ENCODE measurements around the gene RFWD3.

RFWD3 gene, protein sequence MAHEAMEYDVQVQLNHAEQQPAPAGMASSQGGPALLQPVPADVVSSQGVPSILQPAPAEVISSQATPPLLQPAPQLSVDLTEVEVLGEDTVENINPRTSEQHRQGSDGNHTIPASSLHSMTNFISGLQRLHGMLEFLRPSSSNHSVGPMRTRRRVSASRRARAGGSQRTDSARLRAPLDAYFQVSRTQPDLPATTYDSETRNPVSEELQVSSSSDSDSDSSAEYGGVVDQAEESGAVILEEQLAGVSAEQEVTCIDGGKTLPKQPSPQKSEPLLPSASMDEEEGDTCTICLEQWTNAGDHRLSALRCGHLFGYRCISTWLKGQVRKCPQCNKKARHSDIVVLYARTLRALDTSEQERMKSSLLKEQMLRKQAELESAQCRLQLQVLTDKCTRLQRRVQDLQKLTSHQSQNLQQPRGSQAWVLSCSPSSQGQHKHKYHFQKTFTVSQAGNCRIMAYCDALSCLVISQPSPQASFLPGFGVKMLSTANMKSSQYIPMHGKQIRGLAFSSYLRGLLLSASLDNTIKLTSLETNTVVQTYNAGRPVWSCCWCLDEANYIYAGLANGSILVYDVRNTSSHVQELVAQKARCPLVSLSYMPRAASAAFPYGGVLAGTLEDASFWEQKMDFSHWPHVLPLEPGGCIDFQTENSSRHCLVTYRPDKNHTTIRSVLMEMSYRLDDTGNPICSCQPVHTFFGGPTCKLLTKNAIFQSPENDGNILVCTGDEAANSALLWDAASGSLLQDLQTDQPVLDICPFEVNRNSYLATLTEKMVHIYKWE

GRCh38 chr16:74666425-74667254 is at the start of gene RFWD3:
Gene RFWD3 (minus strand): TSS chr16:74666877. CDS start chr16:74661449, 5,428 bp downstream.
- H3K9ac ChIP-seq (ENCODE audit: low read depth, low read length), result peak within 1 kb of the TSS; percentile 95
- H3K27me3 ChIP-seq (ENCODE audit: insufficient read depth, low read length), result no peaks in the 10 kb centered on the region; the same call in 1 of the 2 replicates
- H3K9me3 ChIP-seq (ENCODE audit: insufficient read depth, low read depth, low read length), result peaks cover 11% of the 10 kb centered on the region; the same call in 1 of the 2 replicates
- H3K4me1 ChIP-seq (ENCODE audit: insufficient read depth, low read length), result no peaks in the 10 kb centered on the region; the same call in 1 of the 2 replicates
- peak within 1 kb of the TSS; percentile 28 for H3K27ac ChIP-seq (ENCODE audit: low read length)
- peak within 1 kb of the TSS; percentile 86 for H3K4me3 ChIP-seq (ENCODE audit: low read length)
- peaks cover 38% of the 10 kb centered on the region for H3K36me3 ChIP-seq (ENCODE audit: insufficient read depth, low read depth, low read length)

- no peaks in the 10 kb centered on the region for H3K9me3 ChIP-seq (ENCODE audit: insufficient read depth, low read depth, low read length)
- no peaks in the 10 kb centered on the region for H3K36me3 ChIP-seq (ENCODE audit: insufficient read depth, low read depth, low read length)
- no peaks in the 10 kb centered on the region for H3K27me3 ChIP-seq (ENCODE audit: insufficient read depth, low read length)
- no peak overlapping the region for H3K4me3 ChIP-seq (ENCODE audit: low read length)
- H3K9ac ChIP-seq (ENCODE audit: low read depth, low read length), result no peak overlapping the region
- no peaks in the 10 kb centered on the region for H3K4me1 ChIP-seq (ENCODE audit: insufficient read depth, low read length)
- no peak overlapping the region for H3K27ac ChIP-seq (ENCODE audit: low read length)
These were observed 49.7 kb upstream of the RFWD3 start for GRCh38 chr16:74716355-74716754.

DNA sequence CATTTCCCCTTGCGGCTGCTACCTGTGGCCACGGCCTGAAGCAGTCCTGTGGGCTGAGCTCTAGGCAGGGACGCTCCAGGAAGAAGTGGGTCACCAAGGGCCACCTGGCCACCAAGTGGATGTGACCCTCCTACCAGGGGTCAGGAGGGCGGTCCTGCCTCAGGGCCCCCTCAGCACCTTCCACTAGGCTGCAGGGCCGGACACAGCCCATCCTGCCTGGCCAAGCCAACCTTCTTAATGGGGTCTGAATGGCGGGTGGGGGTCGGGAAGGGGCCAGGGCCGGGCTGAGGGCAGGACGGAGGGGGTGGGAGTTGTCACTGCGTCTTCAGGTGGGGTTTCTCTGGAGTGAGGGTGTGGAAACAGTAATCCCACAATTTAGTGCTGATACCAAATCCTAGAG is 47.2 kb upstream of the RFWD3 start:
- H3K36me3 ChIP-seq (ENCODE audit: insufficient read depth, low read depth, low read length), result no peaks in the 10 kb centered on the region
- H3K9ac ChIP-seq (ENCODE audit: low read depth, low read length), result no peak overlapping the region
- no peaks in the 10 kb centered on the region for H3K27me3 ChIP-seq (ENCODE audit: insufficient read depth, low read length)
- no peak overlapping the region for H3K4me3 ChIP-seq (ENCODE audit: low read length)
- no peaks in the 10 kb centered on the region for H3K9me3 ChIP-seq (ENCODE audit: insufficient read depth, low read depth, low read length)
- H3K27ac ChIP-seq (ENCODE audit: low read length), result no peak overlapping the region
- H3K4me1 ChIP-seq (ENCODE audit: insufficient read depth, low read length), result no peaks in the 10 kb centered on the region

DNA sequence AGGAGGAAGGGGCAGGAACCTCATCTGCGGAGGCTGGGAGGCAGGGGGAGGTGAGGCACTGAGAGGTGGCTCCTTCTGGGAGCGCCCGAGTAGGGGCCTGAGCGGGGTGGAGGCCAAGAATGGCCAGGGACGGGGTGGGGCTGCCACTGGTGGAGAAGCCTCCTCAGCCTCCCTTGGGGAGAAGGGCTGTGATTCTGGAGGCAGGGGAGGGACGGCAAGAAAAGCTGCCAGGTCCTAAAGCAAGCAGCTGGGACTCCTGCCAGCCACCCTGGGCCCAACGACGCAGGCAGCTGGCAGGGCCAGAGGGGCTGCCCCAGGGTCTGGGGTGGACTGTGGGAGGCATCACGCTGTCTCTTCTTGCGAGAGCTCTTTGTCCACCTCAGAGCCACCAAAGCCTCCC is 46.6 kb upstream of the RFWD3 start:
- Histone ChIP-seq H3K27me3 (ENCODE audit: insufficient read depth, low read length) (peaks cover 3% of the 10 kb centered on the region; the same call in 1 of the 2 replicates), H3K27ac (ENCODE audit: low read length) (no peak overlapping the region), H3K36me3 (ENCODE audit: insufficient read depth, low read depth, low read length) (no peaks in the 10 kb centered on the region), H3K4me3 (ENCODE audit: low read length) (no peak overlapping the region), H3K9me3 (ENCODE audit: insufficient read depth, low read depth, low read length) (no peaks in the 10 kb centered on the region), H3K9ac (ENCODE audit: low read depth, low read length) (no peak overlapping the region), H3K4me1 (ENCODE audit: insufficient read depth, low read length) (no peaks in the 10 kb centered on the region)

GRCh38 chr16:74711938-74712337 is 45.3 kb upstream of the RFWD3 start:
- no peaks in the 10 kb centered on the region for H3K36me3 ChIP-seq (ENCODE audit: insufficient read depth, low read depth, low read length)
- peaks cover 8% of the 10 kb centered on the region; the same call in 1 of the 2 replicates for H3K27me3 ChIP-seq (ENCODE audit: insufficient read depth, low read length)
- no peak overlapping the region for H3K27ac ChIP-seq (ENCODE audit: low read length)
- no peaks in the 10 kb centered on the region for H3K4me1 ChIP-seq (ENCODE audit: insufficient read depth, low read length)
- no peak overlapping the region for H3K9ac ChIP-seq (ENCODE audit: low read depth, low read length)
- no peaks in the 10 kb centered on the region for H3K9me3 ChIP-seq (ENCODE audit: insufficient read depth, low read depth, low read length)
- H3K4me3 ChIP-seq (ENCODE audit: low read length), result no peak overlapping the region

- Histone ChIP-seq H3K4me1 (ENCODE audit: insufficient read depth, low read length) (no peaks in the 10 kb centered on the region), H3K27ac (ENCODE audit: low read length) (no peak overlapping the region), H3K9ac (ENCODE audit: low read depth, low read length) (no peak overlapping the region), H3K4me3 (ENCODE audit: low read length) (no peak overlapping the region), H3K27me3 (ENCODE audit: insufficient read depth, low read length) (peaks cover 8% of the 10 kb centered on the region; the same call in 1 of the 2 replicates), H3K36me3 (ENCODE audit: insufficient read depth, low read depth, low read length) (no peaks in the 10 kb centered on the region), H3K9me3 (ENCODE audit: insufficient read depth, low read depth, low read length) (no peaks in the 10 kb centered on the region)
These were observed 43.7 kb upstream of the RFWD3 start for GRCh38 chr16:74710401-74710800.

DNA sequence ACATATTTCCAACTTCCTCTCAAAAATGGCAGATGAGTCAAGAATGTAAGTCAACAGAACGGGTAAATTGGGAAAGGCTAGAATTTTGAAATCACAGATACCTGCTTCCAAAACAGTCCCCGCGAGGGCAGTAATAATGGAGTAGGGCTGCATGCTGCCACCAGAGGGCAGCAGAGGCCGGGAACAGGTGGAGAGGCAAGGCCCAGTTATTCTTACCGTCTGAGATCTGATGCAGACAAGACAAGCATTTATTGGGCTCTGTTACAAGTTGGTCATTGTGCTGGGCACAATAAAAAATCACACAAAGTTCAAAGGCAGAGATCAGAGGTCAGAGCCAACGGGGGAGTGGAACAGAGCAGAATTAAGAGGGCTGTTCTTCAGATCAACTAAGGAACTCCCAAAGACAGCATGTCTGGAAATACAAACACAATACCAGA is 42.8 kb upstream of the RFWD3 start:
- H3K36me3 ChIP-seq (ENCODE audit: insufficient read depth, low read depth, low read length), result no peaks in the 10 kb centered on the region
- no peaks in the 10 kb centered on the region for H3K4me1 ChIP-seq (ENCODE audit: insufficient read depth, low read length)
- no peaks in the 10 kb centered on the region for H3K9me3 ChIP-seq (ENCODE audit: insufficient read depth, low read depth, low read length)
- no peak overlapping the region for H3K27ac ChIP-seq (ENCODE audit: low read length)
- H3K27me3 ChIP-seq (ENCODE audit: insufficient read depth, low read length), result peaks cover 8% of the 10 kb centered on the region; the same call in 1 of the 2 replicates
- H3K4me3 ChIP-seq (ENCODE audit: low read length), result no peak overlapping the region
- H3K9ac ChIP-seq (ENCODE audit: low read depth, low read length), result no peak overlapping the region

GRCh38 chr16:74700438-74701225 is 34.0 kb upstream of the RFWD3 start, which contains the start of gene MLKL:
Gene MLKL (minus strand): TSS chr16:74700862. CDS start chr16:74695757, 5,105 bp downstream.
- Histone ChIP-seq H3K9ac (ENCODE audit: low read depth, low read length) (peak within 1 kb of the TSS; percentile 65), H3K4me1 (ENCODE audit: insufficient read depth, low read length) (no peaks in the 10 kb centered on the region), H3K36me3 (ENCODE audit: insufficient read depth, low read depth, low read length) (no peaks in the 10 kb centered on the region), H3K27me3 (ENCODE audit: insufficient read depth, low read length) (peaks cover 26% of the 10 kb centered on the region), H3K9me3 (ENCODE audit: insufficient read depth, low read depth, low read length) (no peaks in the 10 kb centered on the region), H3K4me3 (ENCODE audit: low read length) (peak within 1 kb of the TSS; percentile 69), H3K27ac (ENCODE audit: low read length) (no peak within 1 kb of the TSS)

GRCh38 chr16:74700116-74700437 is 33.4 kb upstream of the RFWD3 start:
- no peaks in the 10 kb centered on the region for H3K4me1 ChIP-seq (ENCODE audit: insufficient read depth, low read length)
- H3K27me3 ChIP-seq (ENCODE audit: insufficient read depth, low read length), result peaks cover 26% of the 10 kb centered on the region
- peak overlapping the region; percentile 69 for H3K4me3 ChIP-seq (ENCODE audit: low read length)
- H3K27ac ChIP-seq (ENCODE audit: low read length), result no peak overlapping the region
- no peaks in the 10 kb centered on the region for H3K9me3 ChIP-seq (ENCODE audit: insufficient read depth, low read depth, low read length)
- H3K36me3 ChIP-seq (ENCODE audit: insufficient read depth, low read depth, low read length), result no peaks in the 10 kb centered on the region
- H3K9ac ChIP-seq (ENCODE audit: low read depth, low read length), result peak overlapping the region; percentile 65

DNA sequence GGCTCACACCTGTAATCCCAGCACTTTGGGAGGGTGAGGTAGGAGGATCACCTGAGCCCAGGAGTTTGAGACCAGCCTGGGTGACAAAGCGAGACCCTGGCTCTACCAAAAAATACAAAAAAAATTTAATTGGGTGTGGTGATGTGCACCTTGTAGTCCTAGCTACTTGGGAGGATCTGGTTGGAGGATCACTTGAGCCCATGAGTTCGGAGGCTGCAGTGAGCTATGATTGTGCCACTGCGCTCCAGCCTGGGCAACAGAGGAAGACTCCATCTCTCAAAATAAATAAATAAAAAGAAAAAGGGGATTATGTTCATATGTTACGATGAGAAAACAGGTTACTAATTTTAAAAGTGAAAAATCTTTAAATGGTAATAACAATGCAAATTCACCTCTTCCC is 33.0 kb upstream of the RFWD3 start:
- H3K4me1 ChIP-seq (ENCODE audit: insufficient read depth, low read length), result no peaks in the 10 kb centered on the region
- no peaks in the 10 kb centered on the region for H3K9me3 ChIP-seq (ENCODE audit: insufficient read depth, low read depth, low read length)
- H3K27me3 ChIP-seq (ENCODE audit: insufficient read depth, low read length), result peaks cover 26% of the 10 kb centered on the region
- no peak overlapping the region for H3K27ac ChIP-seq (ENCODE audit: low read length)
- peak overlapping the region; percentile 69 for H3K4me3 ChIP-seq (ENCODE audit: low read length)
- no peaks in the 10 kb centered on the region for H3K36me3 ChIP-seq (ENCODE audit: insufficient read depth, low read depth, low read length)
- H3K9ac ChIP-seq (ENCODE audit: low read depth, low read length), result no peak overlapping the region

- H3K4me1 ChIP-seq (ENCODE audit: insufficient read depth, low read length), result no peaks in the 10 kb centered on the region
- H3K9me3 ChIP-seq (ENCODE audit: insufficient read depth, low read depth, low read length), result no peaks in the 10 kb centered on the region
- no peak overlapping the region for H3K27ac ChIP-seq (ENCODE audit: low read length)
- H3K27me3 ChIP-seq (ENCODE audit: insufficient read depth, low read length), result peaks cover 26% of the 10 kb centered on the region
- H3K9ac ChIP-seq (ENCODE audit: low read depth, low read length), result no peak overlapping the region
- no peak overlapping the region for H3K4me3 ChIP-seq (ENCODE audit: low read length)
- no peaks in the 10 kb centered on the region for H3K36me3 ChIP-seq (ENCODE audit: insufficient read depth, low read depth, low read length)
These were observed 31.5 kb upstream of the RFWD3 start for GRCh38 chr16:74698222-74698621.
